Adrenal gland (tissue), 12 donors: ENCODE data around the gene TPGS1. TPM values are rescaled to one million over a fixed set of nuclear protein-coding genes. Genes with fewer than 3 reads are reported as not detected.

Experiments used
- DNase-seq, 7 donors: peaks; one replicate each; pipeline ENCODE4 v3.0.0-alpha.2; 2019 to 2020
- H3K27ac ChIP-seq, 5 donors: fragments of 200-600 bp; sonication (generic) in 4 of 5; 1 replicate in 3 of 5; 2 replicates in 2 of 5; pipeline versions ENCODE4 v1.5.1 to v1.8.0; 2016 to 2020; ENCODE audit warnings: mild to moderate bottlenecking in 1 of 5
- H3K27me3 ChIP-seq: fragments of 200-600 bp; 2 replicates; pipeline ENCODE4 v1.8.0; 2021
- H3K36me3 ChIP-seq, 2 donors: fragments of 200-600 bp; replicated peaks in 1 of 2; 1 replicate in 1 of 2; 2 replicates in 1 of 2; pipeline versions ENCODE4 v1.5.1 to v1.8.0; 2018 to 2022
- H3K4me1 ChIP-seq, 2 donors: fragments of 200-600 bp; replicated peaks in 1 of 2; 1 replicate in 1 of 2; 2 replicates in 1 of 2; pipeline versions ENCODE4 v1.5.1 to v1.8.0; 2018 to 2021
- H3K4me3 ChIP-seq, 4 donors: fragments of 200-600 bp; sonication (generic) in 3 of 4; one replicate each; pipeline ENCODE4 v1.5.1; 2016 to 2018
- H3K9me3 ChIP-seq, 3 donors: fragments of 200-600 bp; sonication (generic) in 1 of 3; replicated peaks in 1 of 3; 1 replicate in 2 of 3; 2 replicates in 1 of 3; pipeline versions ENCODE4 v1.5.1 to v1.8.0; 2016 to 2021
- CTCF ChIP-seq, 6 experiments: fragments of 450-650 bp in 4 of 6; fragments of 200-600 bp in 2 of 6; sonication (generic) in 1 of 6; IDR thresholded peaks; 1 replicate in 5 of 6; 2 replicates in 1 of 6; pipeline versions ENCODE4 v1.5.1 to v1.8.0; 2016 to 2021; ENCODE audit warnings: antibody characterized with exemption in 6 of 6, mild to moderate bottlenecking in 2 of 6, moderate library complexity in 1 of 6
- POLR2A ChIP-seq, 2 donors: fragments of 450-650 bp; IDR thresholded peaks; one replicate each; pipeline ENCODE4 v1.6.1; 2017; ENCODE audit warnings: antibody characterized with exemption in 2 of 2, mild to moderate bottlenecking in 2 of 2, moderate library complexity in 1 of 2
- WGBS, 4 donors: extraction: QIAGEN DNeasy Blood & Tissue Kit in 2 of 4; methylation state at CpG; one replicate each; pipeline versions ENCODE4 v1.1.5 to v1.1.7; 2013 to 2017; 5-methylcytosine and 5-hydroxymethylcytosine counted together
- intact Hi-C, 2 donors: fragments of 100-400 bp; cut with DNase I; formaldehyde crosslinking; loops; one replicate each; pipeline versions ENCODE4 v1.14.1 to v1.15.0; 2022 to 2023
- polyA plus RNA-seq, 3 donors: library from polyadenylated mRNA; stranded (reverse); fragments of 200-250 nt in 2 of 3; fragments of 350-450 nt in 1 of 3; fragmentation: Illumina TruSeq in 1 of 3; extraction: RNeasy Lipid Tissue Mini Kit (QIAGEN cat#74804) in 1 of 3; gene quantifications; one replicate each; pipeline ENCODE4 v1.2.3, GENCODE V29; 2013 to 2014
- total RNA-seq, 9 donors: library from RNA; depleted of rRNA in 4 of 9; stranded (reverse); fragments of >200 nt in 4 of 9; fragments of 120-200 nt in 1 of 9; fragmentation: NEBNext Ultra II Directional in 1 of 9; extraction: Animal tissue kit (Norgen Biotek cat#: 25700) in 1 of 9; gene quantifications; one replicate each; pipeline versions ENCODE4 v1.1.0 to v1.2.4, GENCODE V29; 2013 to 2023
- donor health status: healthy with polysubstance abuse.
- donor health status: Bipolar disorder and iron deficiency.
- donor health status: DM: yes; HTN: yes; CAD: no.
- donor health status: DM: no; HTN: no; CAD: no.
- donor health status: DM: no; HTN: no; CAD: no.
- donor health status: DM: yes; HTN: yes; CAD: no.

The TPGS1 gene
- total and polyA plus RNA-seq, 12 donors = 0.07 to 123 (median 36.7) TPM

GRCh38 chr19:567296-567900 lies 60.1 kb downstream of the TPGS1 start:
- intact Hi-C loops = loop anchor here in 1 of 2 donors (5.0 kb wide), 1 partner anchor 35 kb away; the partner anchor contains the start of gene CDC34
- Histone ChIP-seq H3K27me3 (no peaks in the 10 kb centered on the region), H3K36me3 (no peaks in the 10 kb centered on the region), H3K4me1 (peaks cover 8 to 11% of the 10 kb centered on the region in 2 donors), H3K27ac (peak overlapping the region in 1 of 5 donors; percentile 52), H3K4me3 (no peak overlapping the region), H3K9me3 (no peaks in the 10 kb centered on the region)
- no peak for TF ChIP-seq POLR2A (IDR thresholded peaks at IDR 0.05)
- no peak for TF ChIP-seq CTCF (IDR thresholded peaks at IDR 0.05)
- WGBS, 4 donors = 91 to 96% (median 94%) methylated on average over 21 to 22 of the region's 22 CpGs
- DNase-seq = no peak

Other genes starting within 250 kb of the TPGS1 start
- 100 to 1,000 TPM in 1 of 9 donors, 10 to 100 TPM in 2, 1 to 10 TPM in 5, under 1 TPM in 1; 0.89 to 272 (median 6.7) TPM for gene PLPP2, start 216.1 kb upstream of the TPGS1 start, total RNA-seq
- gene PLPP2, start 216.1 kb upstream of the TPGS1 start, polyA plus RNA-seq = 1 to 10 TPM in 1 of 3 donors, under 1 TPM in 2; 0.33 to 8.9 (median 0.88) TPM
- 10 to 100 TPM; 10.8 to 24.2 (median 14.3) TPM for gene MIER2, start 162.7 kb upstream of the TPGS1 start, total RNA-seq
- 10 to 100 TPM; 11.6 to 33.9 (median 29.5) TPM for gene MIER2, start 162.7 kb upstream of the TPGS1 start, polyA plus RNA-seq
- gene C2CD4C, start 98.3 kb upstream of the TPGS1 start, total RNA-seq = 1 to 10 TPM in 6 of 9 donors, under 1 TPM in 3; 0.17 to 2.1 (median 1.1) TPM
- gene C2CD4C, start 98.3 kb upstream of the TPGS1 start, polyA plus RNA-seq = 1 to 10 TPM in 2 of 3 donors, not detected in 1; 2.1 to 3.2 TPM
- gene SHC2, start 46.5 kb upstream of the TPGS1 start, total RNA-seq = 10 to 100 TPM in 8 of 9 donors, 1 to 10 TPM in 1; 6.8 to 81.4 (median 36.3) TPM
- gene SHC2, start 46.5 kb upstream of the TPGS1 start, polyA plus RNA-seq = 100 to 1,000 TPM in 1 of 3 donors, 10 to 100 TPM in 1, 1 to 10 TPM in 1; 1.2 to 196 (median 45.9) TPM
- gene MADCAM1, start 11.0 kb upstream of the TPGS1 start, total RNA-seq = 1 to 10 TPM in 2 of 9 donors, under 1 TPM in 6, not detected in 1; 0.14 to 1.2 (median 0.67) TPM
- 1 to 10 TPM in 2 of 3 donors, not detected in 1; 2.2 to 4.8 TPM for gene MADCAM1, start 11.0 kb upstream of the TPGS1 start, polyA plus RNA-seq
- 10 to 100 TPM; 42.4 to 85.7 (median 61.9) TPM for gene CDC34, start 24.3 kb downstream of the TPGS1 start, total RNA-seq
- 100 to 1,000 TPM in 2 of 3 donors, 10 to 100 TPM in 1; 22.2 to 151 (median 124) TPM for gene CDC34, start 24.3 kb downstream of the TPGS1 start, polyA plus RNA-seq
- 1 to 10 TPM in 2 of 9 donors, under 1 TPM in 4, not detected in 3; 0.35 to 2.4 (median 0.80) TPM for gene GZMM, start 36.6 kb downstream of the TPGS1 start, total RNA-seq
- 1 to 10 TPM in 2 of 3 donors, not detected in 1; 1.3 to 1.9 TPM for gene GZMM, start 36.6 kb downstream of the TPGS1 start, polyA plus RNA-seq
- 1,000 to 10,000 TPM in 1 of 9 donors, 100 to 1,000 TPM in 8; 328 to 1,372 (median 824) TPM for gene BSG, start 65.1 kb downstream of the TPGS1 start, total RNA-seq
- 1,000 to 10,000 TPM in 2 of 3 donors, 100 to 1,000 TPM in 1; 481 to 2,214 (median 1,591) TPM for gene BSG, start 65.1 kb downstream of the TPGS1 start, polyA plus RNA-seq
- gene HCN2, start 82.4 kb downstream of the TPGS1 start, total RNA-seq = 1 to 10 TPM in 8 of 9 donors, under 1 TPM in 1; 0.74 to 9.1 (median 7.1) TPM
- gene HCN2, start 82.4 kb downstream of the TPGS1 start, polyA plus RNA-seq = 1 to 10 TPM in 2 of 3 donors, under 1 TPM in 1; 0.98 to 2.5 (median 1.1) TPM
- gene POLRMT, start 126.0 kb downstream of the TPGS1 start, total RNA-seq = 10 to 100 TPM; 26.3 to 61.4 (median 41.4) TPM
- gene POLRMT, start 126.0 kb downstream of the TPGS1 start, polyA plus RNA-seq = 100 to 1,000 TPM in 2 of 3 donors, 10 to 100 TPM in 1; 42.7 to 371 (median 178) TPM
- gene FGF22, start 132.4 kb downstream of the TPGS1 start, total RNA-seq = under 1 TPM in 4 of 9 donors, not detected in 5; 0.14 to 0.32 (median 0.29) TPM
- gene FGF22, start 132.4 kb downstream of the TPGS1 start, polyA plus RNA-seq = 1 to 10 TPM in 1 of 3 donors, under 1 TPM in 1, not detected in 1; 0.51 to 1.2 TPM
- gene RNF126, start 155.7 kb downstream of the TPGS1 start, total RNA-seq = 10 to 100 TPM; 18.2 to 76.4 (median 35.8) TPM
- 10 to 100 TPM in 2 of 3 donors, 1 to 10 TPM in 1; 9.3 to 53.5 (median 51.6) TPM for gene RNF126, start 155.7 kb downstream of the TPGS1 start, polyA plus RNA-seq
- 100 to 1,000 TPM in 7 of 9 donors, 10 to 100 TPM in 2; 87.4 to 464 (median 163) TPM for gene FSTL3, start 168.9 kb downstream of the TPGS1 start, total RNA-seq
- gene FSTL3, start 168.9 kb downstream of the TPGS1 start, polyA plus RNA-seq = 100 to 1,000 TPM; 119 to 405 (median 225) TPM
- under 1 TPM in 2 of 9 donors, not detected in 7; 0.22 to 0.51 TPM for gene PRSS57, start 188.0 kb downstream of the TPGS1 start, total RNA-seq
- under 1 TPM in 1 of 3 donors, not detected in 2; 0.13 TPM for gene PRSS57, start 188.0 kb downstream of the TPGS1 start, polyA plus RNA-seq
- 10 to 100 TPM in 8 of 9 donors, 1 to 10 TPM in 1; 8.4 to 63.3 (median 50.6) TPM for gene PALM, start 201.4 kb downstream of the TPGS1 start, total RNA-seq
- gene PALM, start 201.4 kb downstream of the TPGS1 start, polyA plus RNA-seq = 10 to 100 TPM in 2 of 3 donors, 1 to 10 TPM in 1; 3.9 to 72.2 (median 49.7) TPM
- under 1 TPM in 4 of 9 donors, not detected in 5; 0.06 to 0.43 (median 0.15) TPM for gene MISP, start 243.6 kb downstream of the TPGS1 start, total RNA-seq
- gene MISP, start 243.6 kb downstream of the TPGS1 start, polyA plus RNA-seq = under 1 TPM in 2 of 3 donors, not detected in 1; 0.08 to 0.10 TPM